Measurements from ENCODE around the gene AHSA1. TPM values are rescaled to one million over a fixed set of nuclear protein-coding genes. Genes with fewer than 3 reads are reported as not detected.

Gene AHSA1
- polyA plus RNA-seq, 1 of the 3 experiments (the other 2 are of a cell fraction): 366 TPM

DNA sequence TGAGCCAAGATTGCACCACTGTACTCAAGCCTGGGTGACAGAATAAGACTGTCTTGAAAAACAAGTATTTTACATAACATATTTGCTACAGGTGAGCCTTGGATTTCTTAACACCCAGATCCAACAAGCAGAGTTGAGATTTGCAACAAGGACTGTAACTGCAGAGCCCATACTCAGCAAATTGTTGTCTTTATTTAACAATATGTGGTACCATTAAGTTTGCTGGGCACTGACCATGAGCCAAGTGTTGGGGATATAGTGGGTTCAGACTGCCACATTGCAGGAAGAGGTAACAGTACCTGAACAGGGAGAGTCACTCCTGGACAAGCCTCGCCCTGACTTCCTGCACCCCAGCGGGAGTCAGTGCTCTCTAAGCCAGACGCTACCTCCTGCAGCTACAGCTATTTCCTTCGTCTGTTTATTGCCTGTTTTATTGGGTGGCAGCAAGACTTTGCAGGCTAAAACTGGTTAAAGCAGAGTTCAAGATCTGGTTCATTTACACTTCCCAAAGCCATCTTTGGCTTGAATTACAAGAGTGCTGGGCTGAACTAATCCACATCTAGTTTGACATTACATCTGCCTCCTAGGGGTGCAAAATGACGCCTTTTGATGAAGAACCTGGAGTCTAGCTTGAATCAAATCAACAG is 12.5 kb downstream of the AHSA1 start:
- ChIA-PET CTCF (interaction anchor here (3.5 kb wide), 1 partner anchor 11 kb away, joined by 15 read pairs; no protein-coding TSS in a partner anchor), POLR2A (interaction anchor here (0.7 kb wide), 1 partner anchor 10 kb away, joined by 4 read pairs; no protein-coding TSS in a partner anchor)
- no peak overlapping the region for H3K4me3 ChIP-seq (ENCODE audit: low read depth in 2 of 2, low read length in 1 of 2)
- H4K20me1 ChIP-seq (ENCODE audit: insufficient read depth): no peaks in the 10 kb centered on the region
- peaks cover 34 to 36% of the 10 kb centered on the region in 2 experiments for H3K36me3 ChIP-seq (replicated peaks in 1 of 2; ENCODE audit: control insufficient read depth in 1 of 2, insufficient read depth in 2 of 2, low read length in 1 of 2)
- H3K4me1 ChIP-seq (ENCODE audit: control insufficient read depth in 1 of 2, insufficient read depth in 2 of 2, low read depth in 1 of 2, low read length in 1 of 2): no peaks in the 10 kb centered on the region
- TF ChIP-seq NFIC (IDR thresholded peaks at IDR 0.05; ENCODE audit: borderline replicate concordance) (no peak), GABPA (IDR thresholded peaks at IDR 0.05; ENCODE audit: low read depth) (no peak), MEF2A (IDR thresholded peaks at IDR 0.05; ENCODE audit: borderline replicate concordance, low read depth) (no peak), RCOR1 (IDR thresholded peaks at IDR 0.05; ENCODE audit: low read length) (no peak), NRF1 (IDR thresholded peaks at IDR 0.05; ENCODE audit: low read depth, low read length) (no peak), RAD21 (IDR thresholded peaks at IDR 0.05; ENCODE audit: low read length) (no peak), GATA2 (CRISPR knock-in tag; IDR thresholded peaks at IDR 0.05) (no peak), CHD2 (IDR thresholded peaks at IDR 0.05; ENCODE audit: low read length, partially characterized antibody) (no peak), FOXJ3 (CRISPR knock-in tag; IDR thresholded peaks at IDR 0.05) (no peak), EZH2phosphoT487 (IDR thresholded peaks at IDR 0.05; ENCODE audit: borderline replicate concordance, low read depth) (no peak), SMC3 (IDR thresholded peaks at IDR 0.05; ENCODE audit: low read depth, low read length) (no peak), YY1 (IDR thresholded peaks at IDR 0.05; ENCODE audit: low read depth) (no peak), RFX5 (IDR thresholded peaks at IDR 0.05; ENCODE audit: low read length) (no peak)
- TF ChIP-seq, protein P1, sequence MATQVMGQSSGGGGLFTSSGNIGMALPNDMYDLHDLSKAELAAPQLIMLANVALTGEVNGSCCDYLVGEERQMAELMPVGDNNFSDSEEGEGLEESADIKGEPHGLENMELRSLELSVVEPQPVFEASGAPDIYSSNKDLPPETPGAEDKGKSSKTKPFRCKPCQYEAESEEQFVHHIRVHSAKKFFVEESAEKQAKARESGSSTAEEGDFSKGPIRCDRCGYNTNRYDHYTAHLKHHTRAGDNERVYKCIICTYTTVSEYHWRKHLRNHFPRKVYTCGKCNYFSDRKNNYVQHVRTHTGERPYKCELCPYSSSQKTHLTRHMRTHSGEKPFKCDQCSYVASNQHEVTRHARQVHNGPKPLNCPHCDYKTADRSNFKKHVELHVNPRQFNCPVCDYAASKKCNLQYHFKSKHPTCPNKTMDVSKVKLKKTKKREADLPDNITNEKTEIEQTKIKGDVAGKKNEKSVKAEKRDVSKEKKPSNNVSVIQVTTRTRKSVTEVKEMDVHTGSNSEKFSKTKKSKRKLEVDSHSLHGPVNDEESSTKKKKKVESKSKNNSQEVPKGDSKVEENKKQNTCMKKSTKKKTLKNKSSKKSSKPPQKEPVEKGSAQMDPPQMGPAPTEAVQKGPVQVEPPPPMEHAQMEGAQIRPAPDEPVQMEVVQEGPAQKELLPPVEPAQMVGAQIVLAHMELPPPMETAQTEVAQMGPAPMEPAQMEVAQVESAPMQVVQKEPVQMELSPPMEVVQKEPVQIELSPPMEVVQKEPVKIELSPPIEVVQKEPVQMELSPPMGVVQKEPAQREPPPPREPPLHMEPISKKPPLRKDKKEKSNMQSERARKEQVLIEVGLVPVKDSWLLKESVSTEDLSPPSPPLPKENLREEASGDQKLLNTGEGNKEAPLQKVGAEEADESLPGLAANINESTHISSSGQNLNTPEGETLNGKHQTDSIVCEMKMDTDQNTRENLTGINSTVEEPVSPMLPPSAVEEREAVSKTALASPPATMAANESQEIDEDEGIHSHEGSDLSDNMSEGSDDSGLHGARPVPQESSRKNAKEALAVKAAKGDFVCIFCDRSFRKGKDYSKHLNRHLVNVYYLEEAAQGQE (IDR thresholded peaks at IDR 0.05; ENCODE audit: low read depth, low read length): no peak
- DNase-seq: no peak
- H3K27ac ChIP-seq (ENCODE audit: low read depth in 2 of 2, low read length in 1 of 2): no peak overlapping the region
- no peak overlapping the region for H2AFZ ChIP-seq (ENCODE audit: low read depth)
- no peaks in the 10 kb centered on the region for H3K9me3 ChIP-seq
- H3K79me2 ChIP-seq (ENCODE audit: insufficient read depth): no peaks in the 10 kb centered on the region
- no peak overlapping the region for H3K4me2 ChIP-seq
- H3F3A ChIP-seq (replicated peaks; ENCODE audit: insufficient read depth): peaks cover 6% of the 10 kb centered on the region
- H3K9ac ChIP-seq: no peak overlapping the region
- H3K27me3 ChIP-seq (ENCODE audit: insufficient read depth): no peaks in the 10 kb centered on the region
- no peaks in the 10 kb centered on the region for H3K9me2 ChIP-seq
- WGBS (ENCODE audit: low lambda C conversion rate): 96% methylated on average over 5 of the region's 5 CpGs

GRCh38 chr14:77473921-77474320 is 16.0 kb downstream of the AHSA1 start:
- H3K36me3 ChIP-seq (replicated peaks in 1 of 2; ENCODE audit: control insufficient read depth in 1 of 2, insufficient read depth in 2 of 2, low read length in 1 of 2): peaks cover 9% of the 10 kb centered on the region in 2 experiments
- H3K4me2 ChIP-seq: no peak overlapping the region
- H3K9ac ChIP-seq: no peak overlapping the region
- no peaks in the 10 kb centered on the region for H3K27me3 ChIP-seq (ENCODE audit: insufficient read depth)
- H4K20me1 ChIP-seq (ENCODE audit: insufficient read depth): no peaks in the 10 kb centered on the region
- DNase-seq: no peak
- H3K4me1 ChIP-seq (ENCODE audit: control insufficient read depth in 1 of 2, insufficient read depth in 2 of 2, low read depth in 1 of 2, low read length in 1 of 2): no peaks in the 10 kb centered on the region
- no peaks in the 10 kb centered on the region for H3K9me3 ChIP-seq
- POLR2A ChIA-PET: interaction anchor here (0.6 kb wide), 1 partner anchor 59 kb away, joined by 4 read pairs; no protein-coding TSS in a partner anchor
- no peaks in the 10 kb centered on the region for H3K9me2 ChIP-seq
- H3F3A ChIP-seq (replicated peaks; ENCODE audit: insufficient read depth): no peaks in the 10 kb centered on the region
- no peak overlapping the region for H3K4me3 ChIP-seq (ENCODE audit: low read depth in 2 of 2, low read length in 1 of 2)
- no peak for TF ChIP-seq TAF1 (IDR thresholded peaks at IDR 0.05; ENCODE audit: borderline replicate concordance, low read depth, low read length)
- TF ChIP-seq CHD2 (IDR thresholded peaks at IDR 0.05; ENCODE audit: low read length, partially characterized antibody): no peak
- TF ChIP-seq RXRA (IDR thresholded peaks at IDR 0.05; ENCODE audit: borderline replicate concordance, low read depth): no peak
- no peak for TF ChIP-seq EZH2phosphoT487 (IDR thresholded peaks at IDR 0.05; ENCODE audit: borderline replicate concordance, low read depth)
- no peak for TF ChIP-seq FOSL2 (IDR thresholded peaks at IDR 0.05; ENCODE audit: borderline replicate concordance, low read depth)
- no peak for TF ChIP-seq EP300 (IDR thresholded peaks at IDR 0.05; ENCODE audit: borderline replicate concordance in 1 of 2, low read depth in 1 of 2, low read length in 1 of 2)
- no peak for TF ChIP-seq TCF12 (IDR thresholded peaks at IDR 0.05)
- no peaks in the 10 kb centered on the region for H3K79me2 ChIP-seq (ENCODE audit: insufficient read depth)
- H2AFZ ChIP-seq (ENCODE audit: low read depth): no peak overlapping the region
- 73% methylated on average over 5 of the region's 5 CpGs for WGBS (ENCODE audit: low lambda C conversion rate)
- H3K27ac ChIP-seq (ENCODE audit: low read depth in 2 of 2, low read length in 1 of 2): no peak overlapping the region
- CTCF ChIA-PET: interaction anchor here (1.0 to 2.7 kb wide), 2 partner anchors 15 to 22 kb away, joined by 3 to 13 read pairs; no protein-coding TSS in a partner anchor

Data from SK-N-SH (cell line).